ENCODE results near the gene TRERF1. TPM values are rescaled to one million over a fixed set of nuclear protein-coding genes. Genes with fewer than 3 reads are reported as not detected.

TRERF1 gene
- total RNA-seq, 4 donors from 2014 or later: 3.3 to 4.9 (median 3.8) TPM

DNA sequence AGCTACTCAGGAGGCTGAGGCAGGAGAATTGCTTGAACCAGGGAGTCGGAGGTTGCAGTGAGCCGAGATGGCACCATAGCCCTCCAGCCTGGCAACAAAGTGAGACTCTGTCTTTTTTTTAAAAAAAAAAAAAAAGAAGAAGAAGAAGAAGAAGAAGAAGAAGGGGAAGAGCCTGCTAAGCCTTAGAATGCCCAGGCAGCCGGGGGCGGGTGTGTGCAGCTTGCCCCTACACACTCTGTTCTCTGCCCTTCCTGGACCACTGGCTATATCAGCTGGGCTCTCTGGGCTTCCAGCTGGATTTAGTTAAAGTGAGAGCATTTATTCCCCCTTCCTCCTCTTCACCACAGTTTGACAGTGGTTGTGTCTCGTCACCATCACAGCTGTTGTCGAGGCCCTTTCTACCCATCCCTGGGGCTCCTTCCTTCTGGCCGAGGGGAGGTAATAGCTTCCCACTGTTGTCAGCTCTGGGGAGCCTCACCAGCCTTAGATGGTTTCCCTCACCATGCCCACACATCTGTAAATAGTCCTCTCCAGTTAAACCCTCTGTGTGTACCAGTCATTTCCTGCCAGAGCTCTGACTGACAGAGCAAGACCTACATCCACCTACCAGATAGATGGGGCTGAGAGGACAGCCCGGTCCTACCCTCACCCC, 77.6 kb downstream of the TRERF1 start:
- TF ChIP-seq, protein P1, sequence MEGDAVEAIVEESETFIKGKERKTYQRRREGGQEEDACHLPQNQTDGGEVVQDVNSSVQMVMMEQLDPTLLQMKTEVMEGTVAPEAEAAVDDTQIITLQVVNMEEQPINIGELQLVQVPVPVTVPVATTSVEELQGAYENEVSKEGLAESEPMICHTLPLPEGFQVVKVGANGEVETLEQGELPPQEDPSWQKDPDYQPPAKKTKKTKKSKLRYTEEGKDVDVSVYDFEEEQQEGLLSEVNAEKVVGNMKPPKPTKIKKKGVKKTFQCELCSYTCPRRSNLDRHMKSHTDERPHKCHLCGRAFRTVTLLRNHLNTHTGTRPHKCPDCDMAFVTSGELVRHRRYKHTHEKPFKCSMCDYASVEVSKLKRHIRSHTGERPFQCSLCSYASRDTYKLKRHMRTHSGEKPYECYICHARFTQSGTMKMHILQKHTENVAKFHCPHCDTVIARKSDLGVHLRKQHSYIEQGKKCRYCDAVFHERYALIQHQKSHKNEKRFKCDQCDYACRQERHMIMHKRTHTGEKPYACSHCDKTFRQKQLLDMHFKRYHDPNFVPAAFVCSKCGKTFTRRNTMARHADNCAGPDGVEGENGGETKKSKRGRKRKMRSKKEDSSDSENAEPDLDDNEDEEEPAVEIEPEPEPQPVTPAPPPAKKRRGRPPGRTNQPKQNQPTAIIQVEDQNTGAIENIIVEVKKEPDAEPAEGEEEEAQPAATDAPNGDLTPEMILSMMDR (IDR thresholded peaks at IDR 0.05; ENCODE audit: low read depth): no peak

DNA sequence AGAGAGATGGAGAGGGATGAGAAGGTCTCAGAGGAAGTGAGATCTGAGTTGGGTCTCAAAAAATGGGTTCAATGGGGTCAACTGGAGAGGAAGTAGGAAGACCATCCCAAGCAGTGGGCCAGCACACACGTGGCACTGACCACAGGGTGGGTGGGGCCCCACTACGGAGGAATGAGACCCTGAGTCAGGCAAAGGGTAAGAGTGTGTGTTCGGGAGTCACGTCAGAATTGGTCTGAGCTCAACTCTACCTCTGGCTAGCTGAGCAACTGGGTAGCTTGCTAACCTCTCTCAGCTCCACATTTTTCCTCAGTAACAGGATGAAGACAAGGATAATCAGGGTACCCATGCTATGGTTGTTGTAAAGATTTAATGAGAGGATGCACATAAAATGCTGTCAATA, 79.0 kb downstream of the TRERF1 start:
- TF ChIP-seq, protein P1 (IDR thresholded peaks at IDR 0.05; ENCODE audit: low read depth): no peak

DNA sequence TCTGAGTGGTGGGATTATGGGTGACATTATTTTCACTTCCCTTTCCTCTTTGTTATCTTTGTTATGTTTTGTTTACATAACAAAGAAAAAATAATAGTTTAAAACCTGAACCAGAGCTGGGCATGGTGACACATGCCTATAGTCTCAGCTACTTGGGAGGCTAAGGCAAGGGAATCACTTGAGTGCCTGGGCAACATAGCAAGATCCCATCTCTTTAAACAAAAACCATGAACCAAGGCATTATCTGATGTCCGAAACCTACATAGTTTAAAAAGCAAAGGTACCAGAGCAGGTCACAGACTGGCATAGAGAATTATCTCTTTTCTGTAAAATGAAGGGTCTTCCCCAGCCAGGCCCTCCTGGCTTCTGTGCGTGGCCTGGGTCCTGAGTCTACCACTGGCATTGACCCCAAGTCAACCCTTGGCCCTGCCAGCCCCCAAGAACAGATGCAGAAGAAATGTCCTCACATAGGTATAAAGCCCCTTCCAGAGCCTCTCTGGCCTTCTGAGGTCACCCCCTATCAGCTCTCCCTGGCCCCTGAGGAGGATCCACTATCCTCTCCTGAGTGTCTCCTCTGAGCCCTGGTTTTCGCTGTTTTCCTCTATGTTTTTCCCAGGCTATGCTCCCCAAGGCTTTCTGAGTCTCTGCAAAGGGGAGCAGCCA, 81.3 kb downstream of the TRERF1 start:
- TF ChIP-seq, protein P1 (IDR thresholded peaks at IDR 0.05; ENCODE audit: low read depth): no peak

DNA sequence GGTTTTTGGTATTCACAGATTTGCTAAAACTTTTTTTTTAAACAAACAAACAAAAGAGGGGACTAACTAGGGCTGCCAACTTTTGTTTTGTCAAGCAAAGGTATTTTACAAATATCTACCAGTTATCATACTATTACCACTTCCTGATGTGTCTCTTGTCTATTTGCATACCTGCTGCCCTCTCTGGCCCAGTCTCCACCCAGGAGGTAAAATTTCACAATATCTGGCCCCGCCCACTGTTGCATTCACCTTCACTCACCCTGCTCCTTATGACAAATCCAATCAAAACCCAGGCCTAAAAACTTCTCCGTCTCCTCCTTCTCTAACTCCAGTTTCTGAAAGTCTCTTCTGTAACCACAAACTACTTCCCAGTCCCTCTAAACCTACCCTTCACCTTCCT, 82.2 kb downstream of the TRERF1 start:
- TF ChIP-seq, protein P1 (IDR thresholded peaks at IDR 0.05; ENCODE audit: low read depth): no peak

DNA sequence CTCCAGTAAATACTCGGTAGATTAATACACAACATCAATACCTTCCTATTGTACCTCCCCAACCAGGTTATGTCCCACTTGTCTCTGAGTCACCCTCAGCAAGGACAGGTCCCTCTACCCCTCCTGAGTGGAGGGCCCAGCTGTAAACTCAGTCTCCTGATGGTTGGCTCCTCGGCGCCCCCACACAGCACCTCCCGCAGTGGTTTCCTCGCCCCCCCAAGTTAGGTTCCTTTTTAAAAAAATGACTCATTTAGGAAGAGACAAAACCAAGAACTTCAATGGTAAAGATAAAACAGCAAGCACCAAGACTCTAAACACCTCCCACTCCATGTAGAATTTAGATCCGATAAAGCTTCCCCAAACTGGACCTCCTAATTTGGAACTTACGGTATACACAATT, 83.5 kb downstream of the TRERF1 start:
- TF ChIP-seq, protein P1 (IDR thresholded peaks at IDR 0.05; ENCODE audit: low read depth): no peak

DNA sequence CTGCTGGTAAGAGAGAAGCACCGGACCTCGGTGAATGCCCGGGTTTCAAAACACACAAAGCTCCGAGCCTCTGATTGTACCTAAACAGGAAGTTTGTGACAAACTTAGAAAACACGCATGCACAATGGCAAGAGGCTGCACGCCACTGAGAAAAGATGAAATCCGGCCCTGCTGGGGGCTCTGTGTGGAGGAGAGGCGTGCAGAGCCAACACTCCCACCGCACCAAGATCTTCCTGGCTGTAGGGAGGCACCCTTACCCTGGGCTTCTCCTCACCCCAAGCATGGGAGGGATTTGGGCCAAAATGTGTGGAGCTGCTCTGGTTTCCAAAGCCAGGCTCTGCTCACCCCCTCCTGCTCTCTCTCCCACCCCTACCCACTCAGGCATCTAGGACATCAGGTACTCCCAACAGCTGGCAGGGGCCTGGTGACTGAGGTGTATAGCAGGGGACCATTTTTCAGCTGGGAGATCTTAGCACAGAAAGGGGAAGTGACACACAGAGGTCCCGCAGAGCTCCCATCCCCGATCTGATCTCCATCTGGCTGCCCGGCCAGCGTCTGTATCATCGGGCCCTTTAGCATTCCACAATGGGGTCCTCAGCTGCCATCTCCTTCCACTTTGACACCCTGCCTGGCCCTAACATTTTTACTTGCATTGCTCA, 84.2 kb downstream of the TRERF1 start:
- TF ChIP-seq, protein P1 (IDR thresholded peaks at IDR 0.05; ENCODE audit: low read depth): no peak

DNA sequence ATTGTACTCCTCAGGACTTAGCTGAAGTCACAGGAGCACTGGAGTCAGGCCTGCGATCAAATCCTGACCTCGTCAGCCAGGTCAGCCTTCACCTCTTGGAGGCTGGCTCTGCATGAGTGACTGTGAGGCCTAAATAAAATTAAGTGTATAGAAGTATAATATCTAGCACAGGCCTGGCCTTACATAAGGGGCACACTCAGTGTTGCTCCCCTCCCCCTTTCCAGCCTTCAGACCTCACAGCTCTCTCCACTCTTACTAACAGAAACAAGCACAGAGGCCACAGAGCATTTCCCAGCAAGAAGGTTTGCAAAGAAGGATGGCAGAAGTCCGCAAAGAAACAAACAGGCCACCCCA, 84.8 kb downstream of the TRERF1 start:
- TF ChIP-seq, protein P1 (IDR thresholded peaks at IDR 0.05; ENCODE audit: low read depth): no peak

All from subcutaneous adipose tissue (tissue), 4 donors.